ENCODE data around the gene KLRC1. TPM values are rescaled to one million over a fixed set of nuclear protein-coding genes. Genes with fewer than 3 reads are reported as not detected.

The KLRC1 gene
- total and polyA plus RNA-seq, 2 donors (not counting 3 experiments of a cell fraction or from before 2014, with no cell fraction given): not detected

Other genes starting within 250 kb of the KLRC1 start
- gene GABARAPL1, start 240.5 kb downstream of the KLRC1 start, total RNA-seq: 59.4 and 69.0 TPM in 2 replicates
- gene GABARAPL1, start 240.5 kb downstream of the KLRC1 start, polyA plus RNA-seq: 64.8 and 65.6 TPM in 2 replicates
- 0.13 and 0.18 TPM in 2 replicates for gene KLRD1, start 145.5 kb downstream of the KLRC1 start, total RNA-seq
- gene KLRD1, start 145.5 kb downstream of the KLRC1 start, polyA plus RNA-seq: 0.06 and 0.15 TPM in 2 replicates
- gene KLRK1, start 63.3 kb downstream of the KLRC1 start, total RNA-seq: not detected in 2 replicates
- not detected in 2 replicates for gene KLRK1, start 63.3 kb downstream of the KLRC1 start, polyA plus RNA-seq
- not detected in 2 replicates for gene KLRC4, start 43.6 kb downstream of the KLRC1 start, total RNA-seq
- not detected in 2 replicates for gene KLRC4, start 43.6 kb downstream of the KLRC1 start, polyA plus RNA-seq
- not detected in 2 replicates for gene KLRC3, start 32.8 kb downstream of the KLRC1 start, total RNA-seq
- not detected in 2 replicates for gene KLRC3, start 32.8 kb downstream of the KLRC1 start, polyA plus RNA-seq
- not detected in 2 replicates for gene KLRC2, start 17.4 kb downstream of the KLRC1 start, total RNA-seq
- not detected in 2 replicates for gene KLRC2, start 17.4 kb downstream of the KLRC1 start, polyA plus RNA-seq
- gene EIF2S3B, start 52.5 kb upstream of the KLRC1 start, total RNA-seq: 0.44 and 0.55 TPM in 2 replicates
- 0.16 and 0.21 TPM in 2 replicates for gene EIF2S3B, start 52.5 kb upstream of the KLRC1 start, polyA plus RNA-seq
- gene MAGOHB, start 160.2 kb upstream of the KLRC1 start, total RNA-seq: 45.4 and 48.3 TPM in 2 replicates
- 6.2 and 8.9 TPM in 2 replicates for gene MAGOHB, start 160.2 kb upstream of the KLRC1 start, polyA plus RNA-seq
- 14.6 and 15.2 TPM in 2 replicates for gene STYK1, start 220.7 kb upstream of the KLRC1 start, total RNA-seq
- gene STYK1, start 220.7 kb upstream of the KLRC1 start, polyA plus RNA-seq: 6.0 and 7.7 TPM in 2 replicates

Measured in endothelial cell of umbilical vein (primary cell).